ENCODE data around the gene PRKAB2.
"Not testable (repeated sequence)": the region's sequence is repeated elsewhere in the genome, so short reads cannot be mapped to it uniquely, and the experiment has no call there.

The PRKAB2 gene

DNA sequence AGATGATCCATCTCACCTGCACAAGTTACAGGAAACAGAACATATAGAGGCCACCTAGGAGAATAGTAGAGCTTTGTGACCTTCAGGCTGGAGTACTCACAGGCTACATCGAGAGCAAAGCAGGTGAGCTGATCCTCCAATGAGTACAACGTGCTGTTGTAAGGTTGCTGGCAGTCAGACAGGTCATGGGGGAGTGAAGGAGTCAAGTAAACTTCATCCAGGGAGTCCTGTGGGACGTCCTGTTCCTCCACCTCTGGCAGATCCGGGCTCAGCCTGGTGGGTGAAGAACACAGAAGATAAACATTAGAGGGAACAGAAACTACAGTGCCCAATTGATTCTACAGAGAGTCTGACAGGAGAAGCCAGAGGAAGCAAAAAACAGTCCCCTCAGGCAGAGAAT is 62.5 kb downstream of the PRKAB2 start:
- DNase-seq (ENCODE audit: low spot score): no peak

DNA sequence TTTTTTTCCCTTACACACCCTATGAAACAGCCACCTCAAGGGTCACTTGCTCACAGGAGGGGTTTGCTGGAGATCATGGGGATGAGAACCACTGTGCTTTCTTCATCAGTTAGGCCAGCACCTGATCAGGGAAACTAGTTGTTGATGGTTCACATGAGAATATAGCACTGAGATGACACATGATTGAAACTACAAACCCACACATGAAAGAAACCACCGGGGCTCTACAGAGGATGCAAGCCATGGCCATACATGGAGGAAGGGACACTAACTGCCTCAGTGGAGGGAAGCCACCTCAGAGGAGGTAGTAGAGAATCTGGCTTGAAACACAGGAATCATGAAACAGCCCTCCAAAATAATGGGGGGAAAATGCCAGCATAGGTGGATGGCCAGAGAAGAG is 63.2 kb downstream of the PRKAB2 start:
- DNase-seq (ENCODE audit: low spot score): no peak

- DNase-seq (ENCODE audit: low spot score): not testable (repeated sequence)
Observed at GRCh38 chr1:147106407-147106881, 65.8 kb downstream of the PRKAB2 start.

- DNase-seq (ENCODE audit: low spot score): no peak
Observed at GRCh38 chr1:147105909-147106308, 66.4 kb downstream of the PRKAB2 start.
